SK-N-SH treated with all-trans-retinoic acid at 6 μM for 48 hours (cell line): ENCODE results near the gene KCNK15.
A peak's percentile ranks its signal among the peaks of the same experiment; 100 is the strongest.

ENCODE experiments used
- ATAC-seq: fragments of 200-7000 bp; cut with Tn5 transposase; 3 replicates; pipeline ENCODE4 v1.9.1; 2020; ENCODE audit warnings: mild to moderate bottlenecking, moderate library complexity
- ARNTL ChIP-seq: fragments of 450-650 bp; formaldehyde crosslinking; IDR thresholded peaks from 2 replicates; pipeline ENCODE4 v1.5.0; 2020; ENCODE audit warnings: low read depth, mild to moderate bottlenecking, moderate library complexity, borderline replicate concordance
- BACH2 ChIP-seq: fragments of 250-450 bp; sonication (Bioruptor Pico); IDR thresholded peaks from 2 replicates; pipeline ENCODE4 v1.9.0; 2021; ENCODE audit warnings: mild to moderate bottlenecking, borderline replicate concordance
- CSDC2 ChIP-seq: fragments of 250-450 bp; sonication (Bioruptor Pico); IDR thresholded peaks from 2 replicates; pipeline ENCODE4 v1.5.0; 2020; ENCODE audit warnings: mild to moderate bottlenecking, moderate library complexity
- CSRNP3 ChIP-seq: fragments of 250-450 bp; sonication (Bioruptor Pico); IDR thresholded peaks from 2 replicates; pipeline ENCODE4 v1.5.1; 2021; ENCODE audit warnings: mild to moderate bottlenecking, moderate library complexity
- ESRRG ChIP-seq: fragments of 250-450 bp; sonication (Bioruptor Pico); IDR thresholded peaks from 2 replicates; pipeline ENCODE4 v1.6.1; 2021; ENCODE audit warnings: mild to moderate bottlenecking
- GLIS3 ChIP-seq: fragments of 250-450 bp; sonication (Bioruptor Pico); IDR thresholded peaks from 2 replicates; pipeline ENCODE4 v1.5.0; 2020; ENCODE audit warnings: mild to moderate bottlenecking, moderate library complexity
- ISL1 ChIP-seq: fragments of 250-450 bp; sonication (Bioruptor Pico); IDR thresholded peaks from 2 replicates; pipeline ENCODE4 v2.1.2; 2022; ENCODE audit warnings: mild to moderate bottlenecking, moderate library complexity
- OSR1 ChIP-seq: fragments of 250-450 bp; sonication (Bioruptor Pico); IDR thresholded peaks from 2 replicates; pipeline ENCODE4 v1.8.0; 2022; ENCODE audit warnings: moderate library complexity, mild to moderate bottlenecking, inconsistent platforms
- RARB ChIP-seq: fragments of 250-450 bp; sonication (Bioruptor Pico); IDR thresholded peaks from 2 replicates; pipeline ENCODE4 v1.8.0; 2021; ENCODE audit warnings: mild to moderate bottlenecking, moderate library complexity
- SNAI2 ChIP-seq: fragments of 250-450 bp; sonication (Bioruptor Pico); IDR thresholded peaks from 2 replicates; pipeline ENCODE4 v1.5.0; 2020; ENCODE audit warnings: mild to moderate bottlenecking, moderate library complexity
- TCF4 ChIP-seq: fragments of 250-450 bp; sonication (Bioruptor Pico); IDR thresholded peaks from 2 replicates; pipeline ENCODE4 v1.8.0; 2021; ENCODE audit warnings: mild to moderate bottlenecking, moderate library complexity, borderline replicate concordance
- ZC3H10 ChIP-seq: fragments of 250-450 bp; sonication (Bioruptor Pico); IDR thresholded peaks from 2 replicates; pipeline ENCODE4 v1.5.1; 2021; ENCODE audit warnings: mild to moderate bottlenecking, moderate library complexity
- ZFP3 ChIP-seq: fragments of 250-450 bp; sonication (Bioruptor Pico); IDR thresholded peaks from 2 replicates; pipeline ENCODE4 v1.5.0; 2020; ENCODE audit warnings: mild to moderate bottlenecking, moderate library complexity
- ZFP30 ChIP-seq: fragments of 450-650 bp; formaldehyde crosslinking; IDR thresholded peaks from 2 replicates; pipeline ENCODE4 v1.5.0; 2022; ENCODE audit warnings: mild to moderate bottlenecking, moderate library complexity
- ZNF565 ChIP-seq: fragments of 450-650 bp; formaldehyde crosslinking; conservative IDR thresholded peaks from 2 replicates; pipeline ENCODE4 v1.5.0; 2020; ENCODE audit warnings: low read depth, mild to moderate bottlenecking, moderate library complexity
- ZNF70 ChIP-seq: fragments of 450-650 bp; formaldehyde crosslinking; IDR thresholded peaks from 2 replicates; pipeline ENCODE4 v1.5.0; 2020; ENCODE audit warnings: mild to moderate bottlenecking, moderate library complexity
- ZNF8 ChIP-seq: fragments of 450-650 bp; formaldehyde crosslinking; IDR thresholded peaks from 2 replicates; pipeline ENCODE4 v1.5.0; 2020; ENCODE audit warnings: mild to moderate bottlenecking, moderate library complexity
- TF ChIP-seq, protein P1 (sequence below): fragments of 250-450 bp; sonication (Bioruptor Pico); IDR thresholded peaks from 2 replicates; pipeline ENCODE4 v1.5.0; 2020; ENCODE audit warnings: mild to moderate bottlenecking, moderate library complexity
- TF ChIP-seq, protein P2 (sequence below): fragments of 250-450 bp; sonication (Bioruptor Pico); IDR thresholded peaks from 2 replicates; pipeline ENCODE4 v1.8.0; 2020; ENCODE audit warnings: mild to moderate bottlenecking, moderate library complexity, borderline replicate concordance
- TF ChIP-seq, protein P3 (sequence below): fragments of 250-450 bp; sonication (Bioruptor Pico); IDR thresholded peaks from 2 replicates; pipeline ENCODE4 v1.8.0; 2021; ENCODE audit warnings: low read depth, mild to moderate bottlenecking, moderate library complexity, borderline replicate concordance

The KCNK15 gene

GRCh38 chr20:44703183-44703925 is 42.3 kb upstream of the KCNK15 start:
- TF ChIP-seq ZFP30, result no peak
- no peak for TF ChIP-seq GLIS3 (CRISPR knock-in tag)
- no peak for TF ChIP-seq CSDC2 (CRISPR knock-in tag)
- no peak for TF ChIP-seq SNAI2 (CRISPR knock-in tag)
- no peak for TF ChIP-seq ZNF8
- no peak for TF ChIP-seq ARNTL (CRISPR knock-in tag)
- no peak for TF ChIP-seq CSRNP3 (CRISPR knock-in tag)
- no peak for TF ChIP-seq BACH2 (CRISPR knock-in tag)
- no peak for ATAC-seq

DNA sequence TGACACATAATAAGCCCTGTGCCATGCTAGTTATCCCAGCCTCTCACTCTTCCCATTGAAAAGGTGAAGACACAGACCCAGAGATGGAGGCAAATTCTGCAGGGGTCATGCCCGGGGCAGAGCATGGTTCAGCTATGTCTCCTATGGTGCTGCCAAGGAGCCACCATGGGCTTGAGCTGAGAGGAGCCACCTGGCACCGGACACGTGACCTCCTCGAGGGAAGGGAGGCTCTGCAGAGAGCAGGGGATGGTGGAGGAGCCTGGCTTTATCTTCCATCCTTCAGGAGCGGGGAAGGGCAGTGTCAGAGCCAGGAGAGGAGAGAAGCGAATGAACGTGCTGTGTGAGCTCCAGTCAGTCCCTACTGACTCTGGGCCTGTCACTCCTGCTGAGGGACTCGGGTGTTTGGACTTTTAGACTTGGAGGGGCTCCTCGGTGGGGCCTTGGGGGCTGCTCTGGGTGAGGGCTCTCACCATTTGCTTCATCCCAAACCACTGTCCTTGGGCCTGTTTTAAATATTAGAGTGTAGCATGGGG is 41.6 kb upstream of the KCNK15 start:
- TF ChIP-seq ZNF565 (CRISPR knock-in tag) (no peak), ESRRG (no peak), ZNF8 (no peak), CSDC2 (CRISPR knock-in tag) (no peak), RARB (CRISPR knock-in tag) (no peak), ISL1 (no peak), OSR1 (CRISPR knock-in tag) (no peak), ZC3H10 (CRISPR knock-in tag) (no peak), ZNF70 (CRISPR knock-in tag) (no peak), ZFP3 (CRISPR knock-in tag) (no peak), ARNTL (CRISPR knock-in tag) (no peak), SNAI2 (CRISPR knock-in tag) (no peak)
- TF ChIP-seq, protein P1, sequence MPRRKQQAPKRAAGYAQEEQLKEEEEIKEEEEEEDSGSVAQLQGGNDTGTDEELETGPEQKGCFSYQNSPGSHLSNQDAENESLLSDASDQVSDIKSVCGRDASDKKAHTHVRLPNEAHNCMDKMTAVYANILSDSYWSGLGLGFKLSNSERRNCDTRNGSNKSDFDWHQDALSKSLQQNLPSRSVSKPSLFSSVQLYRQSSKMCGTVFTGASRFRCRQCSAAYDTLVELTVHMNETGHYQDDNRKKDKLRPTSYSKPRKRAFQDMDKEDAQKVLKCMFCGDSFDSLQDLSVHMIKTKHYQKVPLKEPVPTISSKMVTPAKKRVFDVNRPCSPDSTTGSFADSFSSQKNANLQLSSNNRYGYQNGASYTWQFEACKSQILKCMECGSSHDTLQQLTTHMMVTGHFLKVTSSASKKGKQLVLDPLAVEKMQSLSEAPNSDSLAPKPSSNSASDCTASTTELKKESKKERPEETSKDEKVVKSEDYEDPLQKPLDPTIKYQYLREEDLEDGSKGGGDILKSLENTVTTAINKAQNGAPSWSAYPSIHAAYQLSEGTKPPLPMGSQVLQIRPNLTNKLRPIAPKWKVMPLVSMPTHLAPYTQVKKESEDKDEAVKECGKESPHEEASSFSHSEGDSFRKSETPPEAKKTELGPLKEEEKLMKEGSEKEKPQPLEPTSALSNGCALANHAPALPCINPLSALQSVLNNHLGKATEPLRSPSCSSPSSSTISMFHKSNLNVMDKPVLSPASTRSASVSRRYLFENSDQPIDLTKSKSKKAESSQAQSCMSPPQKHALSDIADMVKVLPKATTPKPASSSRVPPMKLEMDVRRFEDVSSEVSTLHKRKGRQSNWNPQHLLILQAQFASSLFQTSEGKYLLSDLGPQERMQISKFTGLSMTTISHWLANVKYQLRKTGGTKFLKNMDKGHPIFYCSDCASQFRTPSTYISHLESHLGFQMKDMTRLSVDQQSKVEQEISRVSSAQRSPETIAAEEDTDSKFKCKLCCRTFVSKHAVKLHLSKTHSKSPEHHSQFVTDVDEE, result no peak
- TF ChIP-seq, protein P2, sequence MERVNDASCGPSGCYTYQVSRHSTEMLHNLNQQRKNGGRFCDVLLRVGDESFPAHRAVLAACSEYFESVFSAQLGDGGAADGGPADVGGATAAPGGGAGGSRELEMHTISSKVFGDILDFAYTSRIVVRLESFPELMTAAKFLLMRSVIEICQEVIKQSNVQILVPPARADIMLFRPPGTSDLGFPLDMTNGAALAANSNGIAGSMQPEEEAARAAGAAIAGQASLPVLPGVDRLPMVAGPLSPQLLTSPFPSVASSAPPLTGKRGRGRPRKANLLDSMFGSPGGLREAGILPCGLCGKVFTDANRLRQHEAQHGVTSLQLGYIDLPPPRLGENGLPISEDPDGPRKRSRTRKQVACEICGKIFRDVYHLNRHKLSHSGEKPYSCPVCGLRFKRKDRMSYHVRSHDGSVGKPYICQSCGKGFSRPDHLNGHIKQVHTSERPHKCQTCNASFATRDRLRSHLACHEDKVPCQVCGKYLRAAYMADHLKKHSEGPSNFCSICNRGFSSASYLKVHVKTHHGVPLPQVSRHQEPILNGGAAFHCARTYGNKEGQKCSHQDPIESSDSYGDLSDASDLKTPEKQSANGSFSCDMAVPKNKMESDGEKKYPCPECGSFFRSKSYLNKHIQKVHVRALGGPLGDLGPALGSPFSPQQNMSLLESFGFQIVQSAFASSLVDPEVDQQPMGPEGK (CRISPR knock-in tag), result no peak
- TF ChIP-seq, protein P3, sequence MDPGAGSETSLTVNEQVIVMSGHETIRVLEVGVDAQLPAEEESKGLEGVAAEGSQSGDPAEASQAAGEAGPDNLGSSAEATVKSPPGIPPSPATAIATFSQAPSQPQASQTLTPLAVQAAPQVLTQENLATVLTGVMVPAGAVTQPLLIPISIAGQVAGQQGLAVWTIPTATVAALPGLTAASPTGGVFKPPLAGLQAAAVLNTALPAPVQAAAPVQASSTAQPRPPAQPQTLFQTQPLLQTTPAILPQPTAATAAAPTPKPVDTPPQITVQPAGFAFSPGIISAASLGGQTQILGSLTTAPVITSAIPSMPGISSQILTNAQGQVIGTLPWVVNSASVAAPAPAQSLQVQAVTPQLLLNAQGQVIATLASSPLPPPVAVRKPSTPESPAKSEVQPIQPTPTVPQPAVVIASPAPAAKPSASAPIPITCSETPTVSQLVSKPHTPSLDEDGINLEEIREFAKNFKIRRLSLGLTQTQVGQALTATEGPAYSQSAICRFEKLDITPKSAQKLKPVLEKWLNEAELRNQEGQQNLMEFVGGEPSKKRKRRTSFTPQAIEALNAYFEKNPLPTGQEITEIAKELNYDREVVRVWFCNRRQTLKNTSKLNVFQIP (CRISPR knock-in tag), result no peak
- no peak for ATAC-seq

DNA sequence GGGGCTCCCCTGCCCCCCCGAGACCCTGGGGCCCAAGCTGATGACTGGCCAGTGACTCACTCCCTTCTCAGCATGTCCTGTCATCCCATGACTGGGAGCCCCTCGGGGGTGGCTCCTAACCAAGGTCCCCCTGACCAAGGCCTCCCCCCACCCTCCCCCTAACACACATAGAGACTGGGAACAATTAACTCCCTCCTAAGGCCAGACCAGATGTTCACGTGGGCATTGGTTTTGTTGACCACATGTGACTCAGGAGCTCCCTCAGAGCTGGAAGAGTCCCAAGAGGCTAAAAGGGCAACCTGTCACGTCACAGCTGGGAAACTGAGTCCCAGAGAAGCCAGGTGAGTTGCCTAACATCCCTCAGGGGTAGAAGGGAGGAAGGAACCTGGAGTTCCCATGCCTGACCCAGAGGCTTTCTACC is 41.1 kb upstream of the KCNK15 start:
- peak; percentile 34 for ATAC-seq
- TF ChIP-seq TCF4 (CRISPR knock-in tag), result no peak
- no peak for TF ChIP-seq CSRNP3 (CRISPR knock-in tag)
- no peak for TF ChIP-seq ZFP3 (CRISPR knock-in tag)
- no peak for TF ChIP-seq ZNF8
- no peak for TF ChIP-seq OSR1 (CRISPR knock-in tag)
- TF ChIP-seq ZC3H10 (CRISPR knock-in tag), result no peak
- TF ChIP-seq, protein P2 (CRISPR knock-in tag), result no peak
- no peak for TF ChIP-seq BACH2 (CRISPR knock-in tag)
- TF ChIP-seq, protein P3 (CRISPR knock-in tag), result no peak
- TF ChIP-seq ARNTL (CRISPR knock-in tag), result no peak
- no peak for TF ChIP-seq ZFP30
